DOHH2 (cell line): Measurements from ENCODE around the gene GRB7.

Source experiments
- CTCF ChIP-seq: fragments of 200-600 bp; sonication (generic); IDR thresholded peaks from one replicate; pipeline ENCODE4 v1.5.1; 2014; ENCODE audit warnings: antibody characterized with exemption, mild to moderate bottlenecking, low read depth, low read length; ENCODE audit not compliant: poor library complexity, severe bottlenecking
- EZH2phosphoT487 ChIP-seq: fragments of 200-600 bp; sonication (generic); IDR thresholded peaks from 2 replicates; pipeline ENCODE4 v1.6.1; 2017; ENCODE audit warnings: borderline replicate concordance, mild to moderate bottlenecking, antibody characterized with exemption, low read length, moderate library complexity, mixed read lengths

- TF ChIP-seq CTCF (no peak), EZH2phosphoT487 (no peak)
Measured at GRCh38 chr17:39745335-39746144, 7.8 kb downstream of the GRB7 start.
